Measurements from ENCODE around the gene TIGAR. TPM values are rescaled to one million over a fixed set of nuclear protein-coding genes. Genes with fewer than 3 reads are reported as not detected.

TIGAR gene
- total RNA-seq, 1 experiment from 2014 or later, result 27.5 TPM

DNA sequence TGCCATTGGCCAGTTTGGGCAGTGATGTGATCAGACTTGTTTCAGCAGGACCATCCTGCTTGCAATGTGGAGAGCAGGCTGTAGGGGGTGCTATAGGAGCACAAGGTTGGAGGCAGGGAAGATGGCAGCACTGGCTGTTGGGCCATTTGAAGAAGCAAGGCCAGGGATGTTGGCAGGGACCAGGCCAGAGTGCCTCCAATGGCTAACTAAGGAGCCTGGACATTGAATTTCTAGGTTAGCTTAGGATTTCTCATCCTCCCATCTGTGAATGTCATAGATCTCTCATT, 35.0 kb downstream of the TIGAR start:
- Mint-ChIP-seq H3K27ac (no peak overlapping the region), H3K27me3 (ENCODE audit: low read depth) (no peaks in the 10 kb centered on the region), H3K9me3 (peaks cover 12 to 17% of the 10 kb centered on the region in 2 experiments), H3K36me3 (ENCODE audit: insufficient read depth in 1 of 3, low read depth in 3 of 3) (peaks cover 0 to 24% (median 20%) of the 10 kb centered on the region in 3 experiments; a peak in 6 of 7 replicates), H3K4me3 (no peak overlapping the region), H3K4me1 (peaks cover 0 to 4% of the 10 kb centered on the region in 2 experiments; a peak in 1 of 4 replicates)
- no peaks in the 10 kb centered on the region for H3K23me2 ChIP-seq (ENCODE audit: insufficient read length, low read depth, low read length, poor library complexity, severe bottlenecking)
- no peaks in the 10 kb centered on the region for H3K79me2 ChIP-seq (ENCODE audit: insufficient read depth, low read length)
- no peak overlapping the region for H2BK12ac ChIP-seq (ENCODE audit: insufficient read length, low read depth, low read length)
- no peak overlapping the region for H3K23ac ChIP-seq (ENCODE audit: insufficient read length, low read depth, low read length)
- H3K27me3 ChIP-seq (ENCODE audit: insufficient read depth, low read length), result no peaks in the 10 kb centered on the region
- H3K9me3 ChIP-seq (ENCODE audit: control insufficient read depth, low read depth, low read length), result no peaks in the 10 kb centered on the region
- H2BK20ac ChIP-seq (ENCODE audit: low read depth, low read length, poor library complexity, severe bottlenecking), result no peak overlapping the region
- no peak overlapping the region for H3K14ac ChIP-seq (ENCODE audit: insufficient read depth, low read length)
- H3K9ac ChIP-seq (ENCODE audit: extremely low read depth, insufficient read length, low read length), result no peak overlapping the region
- no peak overlapping the region for H2BK120ac ChIP-seq (ENCODE audit: low read depth, low read length, poor library complexity, severe bottlenecking)
- no peak overlapping the region for H2AFZ ChIP-seq (ENCODE audit: low read length)
- DNase-seq, result peak; percentile 96
- no peak overlapping the region for H2BK15ac ChIP-seq (ENCODE audit: low read depth, low read length)
- no peak overlapping the region for H3T11ph ChIP-seq (ENCODE audit: low read length)
- H4K8ac ChIP-seq (replicated peaks; ENCODE audit: insufficient read length, low read depth, low read length), result no peak overlapping the region
- H3K27ac ChIP-seq (ENCODE audit: insufficient read length, low read depth, low read length), result no peak overlapping the region
- peaks cover 3% of the 10 kb centered on the region for H4K20me1 ChIP-seq (ENCODE audit: control insufficient read depth, insufficient read depth, insufficient read length)
- H3K4me2 ChIP-seq (ENCODE audit: insufficient read depth, insufficient read length, low read length), result no peak overlapping the region
- H3K79me1 ChIP-seq (ENCODE audit: insufficient read depth, low read depth, low read length, poor library complexity, severe bottlenecking), result no peaks in the 10 kb centered on the region
- no peak overlapping the region for H3K18ac ChIP-seq (ENCODE audit: insufficient read length, low read depth, low read length)
- H3K4me1 ChIP-seq (ENCODE audit: insufficient read depth, low read length), result no peaks in the 10 kb centered on the region
- H4K5ac ChIP-seq (ENCODE audit: insufficient read length, low read depth, low read length), result peak overlapping the region; percentile 4
- peak; percentile 90 for TF ChIP-seq CTCF (conservative IDR thresholded peaks at IDR 0.05)
- no peak overlapping the region for H4K91ac ChIP-seq (ENCODE audit: insufficient read length, low read depth, low read length)
- no peak overlapping the region for H3K4ac ChIP-seq (ENCODE audit: low read depth, low read length)
- no peak overlapping the region for H3K56ac ChIP-seq (ENCODE audit: insufficient read length, low read depth, low read length)
- no peak overlapping the region for H2AK5ac ChIP-seq (ENCODE audit: insufficient read length, low read length)
- H2BK5ac ChIP-seq (ENCODE audit: insufficient read length, low read length), result no peak overlapping the region
